Stimulated activated CD4-positive, alpha-beta T cell treated with anti-CD3 and anti-CD28 coated beads, Interleukin-12 subunit alpha, Interleukin-12 subunit beta, amount 100 ng/mL, for 4 hours (primary cell): ENCODE results near the gene SPEF2.
"Not testable (repeated sequence)": the region's sequence is repeated elsewhere in the genome, so short reads cannot be mapped to it uniquely, and the experiment has no call there.

ENCODE experiments used
- DNase-seq: peaks from one replicate; pipeline ENCODE4 v3.0.0-alpha.2; 2020

Gene SPEF2

GRCh38 chr5:35660451-35660850, 42.8 kb downstream of the SPEF2 start:
- DNase-seq: no peak

- DNase-seq: no peak
Measured at GRCh38 chr5:35664584-35664983, 46.9 kb downstream of the SPEF2 start.

GRCh38 chr5:35665096-35665495, 47.4 kb downstream of the SPEF2 start:
- no peak for DNase-seq

- no peak for DNase-seq
Measured at GRCh38 chr5:35668319-35668718, 50.7 kb downstream of the SPEF2 start.

- DNase-seq: no peak
Measured at GRCh38 chr5:35668794-35669193, 51.1 kb downstream of the SPEF2 start.

- DNase-seq: no peak
Measured at GRCh38 chr5:35671541-35672295, 54.1 kb downstream of the SPEF2 start.

GRCh38 chr5:35672296-35672655, 54.6 kb downstream of the SPEF2 start:
- not testable (repeated sequence) for DNase-seq

- DNase-seq: no peak
Measured at GRCh38 chr5:35672995-35673394, 55.3 kb downstream of the SPEF2 start.

- no peak for DNase-seq
Measured at GRCh38 chr5:35674049-35674448, 56.4 kb downstream of the SPEF2 start.

GRCh38 chr5:35675392-35675791, 57.7 kb downstream of the SPEF2 start:
- DNase-seq: no peak

GRCh38 chr5:35677878-35678277, 60.2 kb downstream of the SPEF2 start:
- no peak for DNase-seq

GRCh38 chr5:35678661-35679060, 61.0 kb downstream of the SPEF2 start:
- DNase-seq: no peak

- no peak for DNase-seq
Measured at GRCh38 chr5:35679357-35679756, 61.7 kb downstream of the SPEF2 start.

- DNase-seq: no peak
Measured at GRCh38 chr5:35681911-35682310, 64.2 kb downstream of the SPEF2 start.

GRCh38 chr5:35683466-35683865, 65.8 kb downstream of the SPEF2 start:
- no peak for DNase-seq

- no peak for DNase-seq
Measured at GRCh38 chr5:35685161-35685560, 67.5 kb downstream of the SPEF2 start.

GRCh38 chr5:35687961-35688360, 70.3 kb downstream of the SPEF2 start:
- no peak for DNase-seq

- DNase-seq: no peak
Measured at GRCh38 chr5:35694481-35694880, 76.8 kb downstream of the SPEF2 start.

- no peak for DNase-seq
Measured at GRCh38 chr5:35698047-35698808, 80.6 kb downstream of the SPEF2 start.

- no peak for DNase-seq
Measured at GRCh38 chr5:35707659-35708058, 90.0 kb downstream of the SPEF2 start.

- no peak for DNase-seq
Measured at GRCh38 chr5:35709688-35710087, 92.0 kb downstream of the SPEF2 start.

- DNase-seq: no peak
Measured at GRCh38 chr5:35717718-35718117, 100.1 kb downstream of the SPEF2 start.

GRCh38 chr5:35735718-35736117, 118.1 kb downstream of the SPEF2 start:
- no peak for DNase-seq

- DNase-seq: peak; percentile 29
Measured at GRCh38 chr5:35736280-35736679, 118.6 kb downstream of the SPEF2 start.
